Measurements from ENCODE around the gene TMEM126B. TPM values are rescaled to one million over a fixed set of nuclear protein-coding genes. Genes with fewer than 3 reads are reported as not detected.
"Not testable (repeated sequence)": the region's sequence is repeated elsewhere in the genome, so short reads cannot be mapped to it uniquely, and the experiment has no call there.

Gene TMEM126B
- total and polyA plus RNA-seq, 12 donors: 44.3 to 137 (median 53.3) TPM

- intact Hi-C loops (cut with DNase I): no loop called here
- no peaks in the 10 kb centered on the region for H3K27me3 ChIP-seq
- 94 to 96% methylated on average over 2 of the region's 2 CpGs for WGBS, 2 donors
- TF ChIP-seq CTCF (IDR thresholded peaks at IDR 0.05): no peak
- no peaks in the 10 kb centered on the region for H3K36me3 ChIP-seq
- no peak for ATAC-seq
- H3K27ac ChIP-seq: no peak overlapping the region
- peaks cover 0 to 5% (median 0%) of the 10 kb centered on the region in 9 donors for H3K4me1 ChIP-seq
- peaks cover 0 to 14% (median 4%) of the 10 kb centered on the region in 11 donors for H3K9me3 ChIP-seq
- no peak for DNase-seq
- no peak overlapping the region for H3K4me3 ChIP-seq
Measured at GRCh38 chr11:85602526-85603213, 25.7 kb upstream of the TMEM126B start.

GRCh38 chr11:85603220-85603619 lies 25.2 kb upstream of the TMEM126B start:
- ATAC-seq: no peak
- intact Hi-C loops (cut with DNase I): no loop called here
- no peak for TF ChIP-seq CTCF (IDR thresholded peaks at IDR 0.05)

DNA sequence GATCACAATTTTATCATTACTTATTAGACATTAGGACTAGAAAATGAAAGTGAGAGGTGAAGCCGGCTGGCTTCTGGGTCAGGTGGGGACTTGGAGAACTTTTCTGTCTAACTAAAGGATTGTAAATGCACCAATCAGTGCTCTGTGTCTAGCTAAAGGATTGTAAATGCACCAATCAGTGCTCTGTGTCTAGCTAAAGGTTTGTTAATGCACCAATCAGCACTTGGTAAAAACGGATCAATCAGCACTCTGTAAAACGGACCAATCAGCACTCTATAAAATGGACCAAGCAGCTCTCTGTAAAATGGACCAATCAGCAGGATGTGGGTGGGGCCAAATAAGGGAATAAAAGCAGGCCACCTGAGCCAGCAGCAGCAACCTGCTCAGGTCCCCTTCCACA lies 22.2 kb upstream of the TMEM126B start:
- peaks cover 0 to 18% (median 4%) of the 10 kb centered on the region in 11 donors for H3K9me3 ChIP-seq
- H3K4me3 ChIP-seq; H3K36me3 ChIP-seq; DNase-seq; intact Hi-C loops (cut with DNase I); H3K27me3 ChIP-seq; ATAC-seq; H3K4me1 ChIP-seq; H3K27ac ChIP-seq: not testable (repeated sequence)
- WGBS, 2 donors: 97 to 99% methylated on average over 3 of the region's 3 CpGs

More at GRCh38 chr11:85603220-85603619, 25.2 kb upstream of the TMEM126B start:
- Histone ChIP-seq H3K4me3 (no peak overlapping the region), H3K4me1 (peaks cover 0 to 5% (median 0%) of the 10 kb centered on the region in 9 donors), H3K9me3 (peaks cover 0 to 18% (median 4%) of the 10 kb centered on the region in 11 donors), H3K27ac (no peak overlapping the region), H3K36me3 (no peaks in the 10 kb centered on the region), H3K27me3 (no peaks in the 10 kb centered on the region)
- no peak for DNase-seq
- 87 to 94% methylated on average over 4 of the region's 4 CpGs for WGBS, 2 donors

GRCh38 chr11:85608621-85609020 lies 19.8 kb upstream of the TMEM126B start:
- H3K27me3 ChIP-seq; DNase-seq; H3K4me1 ChIP-seq; H3K27ac ChIP-seq; H3K36me3 ChIP-seq; intact Hi-C loops (cut with DNase I); ATAC-seq; H3K4me3 ChIP-seq: not testable (repeated sequence)
- peaks cover 0 to 18% (median 4%) of the 10 kb centered on the region in 11 donors for H3K9me3 ChIP-seq

DNA sequence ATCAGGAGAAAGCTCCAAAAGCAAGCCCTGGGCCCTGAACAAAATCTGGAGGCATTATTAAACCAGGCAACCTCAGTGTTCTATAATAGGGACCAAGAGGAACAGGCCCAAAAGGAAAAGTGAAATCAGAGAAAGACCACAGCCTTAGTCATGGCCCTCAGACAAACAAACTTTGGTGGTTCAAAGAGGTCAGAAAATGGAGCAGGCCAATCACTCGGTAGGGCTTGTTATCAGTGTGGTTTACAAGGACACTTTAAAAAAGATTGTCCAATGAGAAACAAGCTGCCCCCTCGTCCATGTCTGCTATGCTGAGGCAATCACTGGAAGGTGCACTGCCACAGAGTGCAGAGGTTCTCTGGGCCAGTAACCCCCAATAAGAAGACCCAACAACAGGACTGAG lies 19.1 kb upstream of the TMEM126B start:
- H3K27me3 ChIP-seq; H3K4me1 ChIP-seq; intact Hi-C loops (cut with DNase I); H3K4me3 ChIP-seq; ATAC-seq; H3K27ac ChIP-seq; DNase-seq; H3K36me3 ChIP-seq: not testable (repeated sequence)
- H3K9me3 ChIP-seq: peaks cover 0 to 18% (median 4%) of the 10 kb centered on the region in 11 donors
- 73 to 79% methylated on average over 2 of the region's 2 CpGs for WGBS, 2 donors

GRCh38 chr11:85611643-85612042 lies 16.8 kb upstream of the TMEM126B start:
- intact Hi-C loops (cut with DNase I): not testable (repeated sequence)

More at GRCh38 chr11:85611643-85612042, 16.8 kb upstream of the TMEM126B start:
- WGBS, 2 donors: 82 to 89% methylated on average over 2 of the region's 2 CpGs
- not testable (repeated sequence) for DNase-seq, H3K36me3 ChIP-seq, H3K4me3 ChIP-seq, H3K27ac ChIP-seq, H3K4me1 ChIP-seq, ATAC-seq, H3K27me3 ChIP-seq
- H3K9me3 ChIP-seq: peaks cover 0 to 14% (median under 1%) of the 10 kb centered on the region in 11 donors
